ENCODE data around the gene ZIC3.

Gene ZIC3

DNA sequence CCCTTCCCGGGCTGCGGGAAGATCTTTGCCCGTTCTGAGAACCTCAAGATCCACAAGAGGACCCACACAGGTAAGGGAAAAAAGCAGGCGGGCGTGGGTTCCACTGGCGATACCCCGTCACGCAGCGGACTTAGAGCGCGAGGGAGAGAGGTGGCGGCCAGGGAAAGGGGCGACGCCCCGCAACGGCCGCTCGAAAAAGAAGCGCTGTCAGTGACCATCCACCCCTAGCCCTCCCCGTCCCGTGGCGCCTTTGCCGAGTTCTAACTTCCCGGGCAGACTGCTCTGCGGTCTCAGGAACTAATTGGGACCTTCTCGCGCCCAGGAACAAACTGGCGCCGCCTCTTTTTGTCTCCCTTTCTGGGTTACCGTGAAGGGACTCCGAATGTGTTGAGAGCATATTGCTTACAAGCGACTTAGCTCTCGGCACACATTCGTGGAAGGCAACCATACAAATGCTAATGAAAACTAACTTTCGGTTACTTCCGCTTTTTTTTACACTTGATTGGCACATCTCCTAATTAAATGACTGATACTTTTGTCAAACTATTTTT is 1.8 kb downstream of the ZIC3 start:
- TF ChIP-seq, protein P1, sequence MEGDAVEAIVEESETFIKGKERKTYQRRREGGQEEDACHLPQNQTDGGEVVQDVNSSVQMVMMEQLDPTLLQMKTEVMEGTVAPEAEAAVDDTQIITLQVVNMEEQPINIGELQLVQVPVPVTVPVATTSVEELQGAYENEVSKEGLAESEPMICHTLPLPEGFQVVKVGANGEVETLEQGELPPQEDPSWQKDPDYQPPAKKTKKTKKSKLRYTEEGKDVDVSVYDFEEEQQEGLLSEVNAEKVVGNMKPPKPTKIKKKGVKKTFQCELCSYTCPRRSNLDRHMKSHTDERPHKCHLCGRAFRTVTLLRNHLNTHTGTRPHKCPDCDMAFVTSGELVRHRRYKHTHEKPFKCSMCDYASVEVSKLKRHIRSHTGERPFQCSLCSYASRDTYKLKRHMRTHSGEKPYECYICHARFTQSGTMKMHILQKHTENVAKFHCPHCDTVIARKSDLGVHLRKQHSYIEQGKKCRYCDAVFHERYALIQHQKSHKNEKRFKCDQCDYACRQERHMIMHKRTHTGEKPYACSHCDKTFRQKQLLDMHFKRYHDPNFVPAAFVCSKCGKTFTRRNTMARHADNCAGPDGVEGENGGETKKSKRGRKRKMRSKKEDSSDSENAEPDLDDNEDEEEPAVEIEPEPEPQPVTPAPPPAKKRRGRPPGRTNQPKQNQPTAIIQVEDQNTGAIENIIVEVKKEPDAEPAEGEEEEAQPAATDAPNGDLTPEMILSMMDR (conservative IDR thresholded peaks at IDR 0.05): no peak
- no peak overlapping the region for H3K27ac ChIP-seq

DNA sequence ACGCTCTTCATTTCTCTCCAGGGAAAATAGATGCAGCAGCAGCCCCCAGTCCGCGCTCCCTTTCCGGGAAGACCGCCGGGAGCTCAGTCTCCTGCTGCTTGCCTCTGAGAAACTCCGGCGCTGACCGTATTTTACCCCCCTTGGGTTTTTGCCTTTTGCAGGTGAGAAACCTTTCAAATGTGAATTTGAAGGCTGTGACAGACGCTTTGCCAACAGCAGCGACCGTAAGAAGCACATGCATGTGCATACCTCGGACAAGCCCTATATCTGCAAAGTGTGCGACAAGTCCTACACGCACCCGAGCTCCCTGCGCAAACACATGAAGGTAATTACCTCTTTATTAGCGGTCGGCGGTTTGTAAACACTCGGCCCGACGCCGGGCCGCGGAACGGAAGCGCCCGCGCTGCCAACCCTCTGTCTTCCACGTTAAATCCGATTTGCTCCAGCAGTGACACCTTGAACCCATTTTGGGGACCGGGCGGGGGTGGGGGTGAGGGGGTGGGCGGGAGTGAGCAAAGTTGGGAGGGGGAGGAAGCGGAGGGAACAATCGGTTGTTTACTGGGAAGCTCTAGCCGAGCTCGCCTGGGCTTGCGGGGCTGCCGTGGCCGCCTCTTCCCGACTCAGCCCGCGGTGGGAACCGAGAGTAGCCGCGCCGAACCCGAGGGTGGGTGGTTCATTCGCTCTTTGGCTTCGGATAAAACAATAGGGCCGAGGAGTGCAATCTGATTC is 3.0 kb downstream of the ZIC3 start:
- H3K27ac ChIP-seq: peak overlapping the region; percentile 28; the same call in 1 of the 2 replicates
- TF ChIP-seq, protein P1 (conservative IDR thresholded peaks at IDR 0.05): no peak

DNA sequence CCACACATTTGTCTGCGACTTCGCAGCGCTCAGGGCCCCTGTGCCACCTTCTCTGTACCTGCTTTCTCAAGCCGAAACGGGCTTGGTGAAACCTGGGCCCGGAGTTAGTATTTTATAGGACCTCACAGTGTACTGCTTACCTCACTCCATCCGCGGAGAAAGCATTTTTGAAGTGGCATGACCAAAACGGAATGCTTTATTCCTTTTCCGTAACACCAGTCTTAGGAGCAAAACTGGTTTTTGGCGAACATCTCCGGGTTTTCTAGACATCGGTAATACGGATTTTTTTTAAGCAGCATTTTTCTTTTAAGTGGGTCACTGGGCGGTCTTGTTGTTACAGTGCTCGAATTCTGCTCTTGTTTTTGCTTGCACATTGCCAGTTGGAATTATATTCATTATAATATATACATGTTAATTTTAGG is 3.6 kb downstream of the ZIC3 start:
- peak overlapping the region; percentile 28; the same call in 1 of the 2 replicates for H3K27ac ChIP-seq
- TF ChIP-seq, protein P1 (conservative IDR thresholded peaks at IDR 0.05): no peak

DNA sequence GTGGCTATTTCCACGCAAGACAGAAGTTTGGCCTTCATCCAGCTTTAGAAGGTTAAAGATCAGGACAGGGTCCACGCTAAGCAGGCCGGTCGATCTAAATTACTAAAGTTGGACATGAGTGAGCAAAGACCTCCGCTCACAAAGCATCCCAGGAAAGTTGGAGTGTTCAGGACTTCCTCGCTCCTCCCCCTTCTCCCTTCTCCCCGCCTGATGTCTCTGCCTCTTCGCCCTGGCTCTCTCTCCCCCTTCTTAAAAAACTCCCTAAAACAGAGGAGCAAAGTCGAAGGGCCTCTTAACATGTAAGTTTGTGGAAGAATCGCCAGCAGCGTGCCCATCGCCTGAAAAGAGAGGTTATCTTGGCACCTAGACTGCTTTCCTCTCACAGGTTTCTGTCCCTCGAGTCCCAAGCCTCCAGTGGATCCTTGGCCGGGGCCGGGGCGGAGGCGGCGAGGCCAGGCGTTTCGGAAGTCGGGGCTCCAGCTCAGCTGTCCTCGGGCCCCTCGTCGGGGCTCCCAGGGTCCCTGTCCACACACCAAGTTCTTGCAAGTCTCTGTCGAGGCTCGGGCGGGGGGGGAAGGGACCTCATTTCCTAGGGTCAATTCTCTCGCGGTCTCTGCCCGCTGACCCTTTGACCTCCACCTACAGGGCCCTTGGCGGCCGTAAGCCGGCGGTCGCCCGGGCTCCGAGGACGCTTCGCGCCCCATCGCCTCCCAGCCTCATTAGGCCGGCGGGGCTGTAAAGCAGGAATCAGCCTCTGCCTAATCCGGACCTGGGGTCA is 7.6 kb downstream of the ZIC3 start:
- TF ChIP-seq, protein P1 (conservative IDR thresholded peaks at IDR 0.05): no peak
- no peak overlapping the region for H3K27ac ChIP-seq

DNA sequence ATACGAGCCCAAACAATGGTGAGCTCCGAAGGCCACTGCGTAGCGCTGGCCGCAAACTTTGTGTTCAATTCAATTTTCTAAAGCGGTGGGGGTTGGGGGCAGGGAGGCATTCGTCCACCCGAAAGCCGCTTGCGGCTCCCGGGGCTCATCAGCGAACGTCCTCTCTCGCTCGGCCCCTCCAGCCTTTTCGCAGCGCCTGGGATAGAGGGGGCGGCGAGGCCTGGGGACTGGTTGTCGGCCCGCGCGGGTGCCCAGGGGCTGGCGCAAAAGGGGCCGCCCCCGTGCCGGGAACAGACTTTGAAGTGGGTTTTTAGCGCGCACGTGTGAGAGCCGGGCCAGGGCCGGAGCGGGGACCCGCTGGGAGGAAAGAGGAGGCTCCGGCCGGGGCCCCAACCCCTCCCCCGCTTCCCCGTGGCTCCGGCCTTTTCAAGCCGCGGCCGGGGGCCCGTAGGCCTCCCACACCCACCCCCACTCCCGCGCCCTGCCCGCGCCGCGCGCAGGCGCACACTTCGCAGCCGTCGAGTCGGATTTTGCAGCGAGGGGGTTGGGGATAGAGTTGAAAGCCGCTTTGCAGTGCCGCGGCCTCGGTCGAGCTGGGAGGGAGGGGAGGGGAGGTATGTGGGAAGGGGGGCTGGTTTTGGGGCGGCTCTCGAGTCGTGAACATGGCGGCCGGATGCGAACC is 8.3 kb downstream of the ZIC3 start:
- H3K27ac ChIP-seq: no peak overlapping the region
- TF ChIP-seq, protein P1 (conservative IDR thresholded peaks at IDR 0.05): no peak

DNA sequence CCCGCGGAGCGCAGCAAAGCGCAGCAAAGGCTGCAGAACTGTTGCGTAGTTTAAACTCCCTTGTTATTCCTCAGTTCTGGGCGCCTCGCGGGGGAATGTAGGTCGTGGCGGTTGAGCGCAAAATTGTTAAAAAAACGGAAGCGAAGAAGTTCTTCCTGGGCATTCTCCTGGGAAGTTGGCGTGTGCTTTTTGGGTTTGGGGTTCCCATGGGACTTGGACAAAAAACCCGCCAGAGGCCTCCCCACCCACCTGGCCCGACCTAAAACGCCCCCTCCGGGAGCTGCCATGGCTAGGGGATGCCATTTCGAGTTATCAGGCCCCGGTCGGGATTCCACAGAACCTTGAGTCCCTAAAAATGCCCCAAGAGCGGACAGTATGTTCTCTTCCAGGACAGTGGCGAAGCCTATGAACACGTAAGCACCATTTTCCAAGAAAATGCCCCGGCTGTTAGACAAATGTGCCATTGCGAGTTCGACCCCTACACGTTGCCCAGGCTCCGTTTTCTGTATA is 8.9 kb downstream of the ZIC3 start:
- no peak overlapping the region for H3K27ac ChIP-seq

More for the DNA sequence above, 8.9 kb downstream of the ZIC3 start:
- TF ChIP-seq, protein P1 (conservative IDR thresholded peaks at IDR 0.05): no peak
